Measurements from ENCODE around the gene OR8H3.
"Not testable (repeated sequence)": the region's sequence is repeated elsewhere in the genome, so short reads cannot be mapped to it uniquely, and the experiment has no call there.

Gene OR8H3

DNA sequence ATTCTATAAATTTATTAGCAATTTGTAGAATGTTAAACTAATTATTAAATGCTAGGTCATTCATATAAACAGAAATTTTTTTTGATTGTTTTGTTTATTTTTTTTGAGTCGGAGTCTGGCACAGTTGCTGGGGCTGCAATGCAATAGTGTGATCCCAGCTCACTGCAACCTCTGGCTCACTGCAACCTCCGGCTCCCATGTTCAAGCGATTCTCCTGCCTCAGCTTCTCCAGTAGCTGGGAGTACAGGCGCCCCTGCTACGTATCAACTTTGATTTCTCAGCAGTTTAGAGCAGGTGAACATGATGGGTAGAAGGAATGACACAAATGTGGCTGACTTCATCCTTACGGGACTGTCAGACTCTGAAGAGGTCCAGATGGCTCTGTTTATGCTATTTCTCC is at the start of gene OR8H3:
Gene OR8H3, plus strand, starts transcription at position 301 of the 400 bp plus-strand sequence. Its CDS starts 0 bp downstream, at position 301.
- DNase-seq: no peak

GRCh38 chr11:56089697-56090096 is 32.5 kb upstream of the OR8H3 start:
- DNase-seq: no peak

DNA sequence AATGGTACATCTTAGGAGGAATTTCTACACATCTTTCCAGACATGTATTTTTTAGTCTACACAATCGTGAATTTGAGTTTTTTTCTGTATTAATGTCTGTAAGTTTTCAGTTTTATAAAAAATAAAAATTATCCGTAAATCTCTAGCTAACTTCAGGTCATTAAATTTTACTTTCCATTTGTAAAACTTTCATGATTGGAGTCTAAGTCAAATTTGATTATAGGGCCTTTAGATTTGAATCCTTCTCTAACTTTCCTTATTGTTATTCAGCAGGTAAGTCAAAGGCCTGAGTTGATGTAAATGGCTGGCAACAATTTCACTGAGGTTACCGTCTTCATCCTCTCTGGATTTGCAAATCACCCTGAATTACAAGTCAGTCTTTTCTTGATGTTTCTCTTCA is 29.2 kb upstream of the OR8H3 start, which contains the start of gene OR8I2:
Gene OR8I2, plus strand, starts transcription at position 301 of the 400 bp plus-strand sequence. Its CDS starts 0 bp downstream, at position 301.
- DNase-seq: no peak

DNA sequence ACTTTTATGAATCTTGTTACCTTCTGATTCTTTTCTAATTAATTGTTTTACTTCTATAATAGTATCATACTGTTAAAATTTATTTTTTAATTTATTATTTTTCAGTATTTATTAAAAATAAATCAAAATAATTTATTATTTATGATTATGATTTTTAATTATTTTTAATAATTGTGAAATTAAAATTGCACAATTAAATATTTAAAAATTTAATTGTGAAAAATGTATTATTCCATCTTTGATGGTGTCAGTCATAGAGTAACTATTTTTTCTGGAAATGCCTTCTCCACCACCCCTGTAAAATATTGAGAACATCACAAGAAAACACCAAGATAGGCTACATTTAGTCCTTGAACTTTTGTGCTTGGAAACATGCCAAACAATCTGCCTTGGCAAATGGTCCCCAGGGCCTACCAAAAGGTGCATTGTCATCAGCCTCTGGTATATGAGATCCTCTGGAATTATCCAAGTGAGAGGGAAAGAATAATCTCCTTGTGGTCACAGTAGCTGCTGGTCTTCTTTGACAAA is 18.9 kb upstream of the OR8H3 start, which contains the start of gene OR8H2:
Gene OR8H2, plus strand, starts transcription at position 478 of the 528 bp plus-strand sequence. CDS start 1,356 bp downstream, outside the sequence.
- no peak for DNase-seq

DNA sequence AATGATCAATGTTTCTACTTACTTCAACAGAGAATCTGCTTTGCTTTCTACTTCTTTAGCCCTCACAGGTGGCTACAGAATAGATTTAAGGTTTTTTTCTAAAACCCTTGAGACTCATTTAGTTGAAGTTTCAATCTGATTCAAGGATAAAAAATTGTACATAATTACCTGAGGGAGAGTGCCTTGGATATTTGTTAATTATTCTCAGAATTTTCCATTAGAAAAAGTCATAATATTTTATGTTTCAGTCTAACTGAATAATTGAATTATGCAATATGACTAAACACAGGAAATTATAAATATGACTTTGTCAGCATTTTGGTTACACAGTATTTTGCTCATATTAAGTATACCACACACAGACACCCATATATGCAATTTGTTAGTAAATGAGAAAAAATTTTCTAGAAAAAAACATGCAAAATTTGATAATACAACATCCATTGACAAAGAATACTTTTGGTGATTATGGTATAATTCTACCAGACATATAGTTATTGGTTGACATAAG is 18.0 kb downstream of the OR8H3 start, which contains the start of gene OR8J3:
Gene OR8J3, minus strand, starts transcription at position 51 of the 511 bp plus-strand sequence. CDS start 2,483 bp downstream, outside the sequence.
- DNase-seq: no peak

DNA sequence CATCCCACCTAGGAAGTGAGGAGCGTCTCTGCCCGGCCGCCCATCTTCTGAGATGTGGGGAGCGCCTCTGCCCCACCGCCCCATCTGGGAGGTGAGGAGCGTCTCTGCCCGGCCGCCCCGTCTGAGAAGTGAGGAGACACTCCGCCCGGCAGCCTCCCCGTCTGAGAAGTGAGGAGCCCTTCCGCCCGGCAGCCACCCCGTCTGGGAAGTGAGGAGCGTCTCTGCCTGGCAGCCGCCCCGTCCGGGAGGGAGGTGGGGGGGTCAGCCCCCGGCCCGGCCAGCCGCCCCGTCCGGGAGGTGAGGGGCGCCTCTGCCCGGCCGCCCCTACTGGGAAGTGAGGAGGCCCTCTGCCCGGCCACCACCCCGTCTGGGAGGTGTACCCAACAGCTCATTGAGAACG is 21.5 kb downstream of the OR8H3 start:
- DNase-seq: not testable (repeated sequence)

DNA sequence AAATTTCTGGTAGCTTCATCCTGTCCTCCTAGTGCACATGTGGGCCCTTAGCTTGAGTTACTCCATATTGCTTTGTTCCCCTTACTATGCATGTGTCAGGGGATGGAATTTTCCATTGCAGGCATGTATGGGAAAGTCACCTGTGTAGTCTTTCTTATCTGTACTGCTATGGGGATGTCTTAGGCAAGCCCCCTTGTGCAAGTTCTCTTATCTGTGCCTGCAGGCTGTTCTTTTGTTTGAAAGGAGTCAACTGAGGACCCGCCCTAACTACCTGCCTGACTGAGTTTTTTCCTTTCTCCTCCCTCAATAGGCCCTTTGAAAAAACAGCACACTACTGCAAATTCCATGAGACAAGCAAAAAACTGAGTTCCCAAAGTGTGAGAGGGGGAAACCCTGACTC is 29.2 kb downstream of the OR8H3 start:
- DNase-seq: no peak

- DNase-seq: no peak
Measured at GRCh38 chr11:56152333-56152732, 30.2 kb downstream of the OR8H3 start.

- DNase-seq: no peak
Measured at GRCh38 chr11:56160217-56160616, 38.0 kb downstream of the OR8H3 start, which contains the start of gene OR8K5. Gene OR8K5, minus strand, starts transcription at chr11:56160317. Its CDS starts 0 bp downstream, at chr11:56160317.

GRCh38 chr11:56163804-56164203 is 41.6 kb downstream of the OR8H3 start:
- no peak for DNase-seq

DNA sequence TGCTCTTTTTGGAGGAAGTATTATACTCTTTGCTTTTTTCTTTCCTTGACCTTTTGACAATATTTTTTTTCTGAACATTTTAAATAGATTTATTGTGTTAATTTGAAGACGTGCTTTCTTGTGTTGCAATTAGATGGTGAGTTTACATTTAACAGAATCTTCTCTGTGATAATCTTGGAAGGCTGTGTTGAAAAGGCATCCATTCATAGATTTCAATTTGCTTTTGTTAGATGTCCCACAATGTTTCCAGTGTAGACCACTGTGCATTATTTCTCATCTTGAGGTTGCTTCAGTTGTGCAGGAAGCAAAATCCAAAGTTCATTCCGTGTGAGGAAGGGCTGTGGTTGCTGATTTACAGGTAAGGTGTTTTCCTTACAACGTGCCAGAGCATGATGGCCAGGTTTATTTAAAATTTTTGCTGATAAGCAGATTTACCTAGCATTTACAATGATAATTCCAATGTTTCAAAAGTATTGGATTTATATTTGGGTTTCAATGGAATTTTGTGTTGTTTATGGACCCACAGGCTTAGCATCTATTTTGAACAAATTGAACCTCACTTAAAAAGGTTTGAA is 50.2 kb downstream of the OR8H3 start:
- no peak for DNase-seq
